NCI-H2107 treated with DMSO at 0.1 percent for 48 hours (cell line): ENCODE measurements around the gene UNCX.
"Not testable (repeated sequence)": the region's sequence is repeated elsewhere in the genome, so short reads cannot be mapped to it uniquely, and the experiment has no call there.

Experiments used
- DNase-seq: peaks from one replicate; lab custom pipeline; 2025; ENCODE audit not compliant: unreplicated experiment; lab: John Stamatoyannopoulos, UW

Gene UNCX

GRCh38 chr7:1232623-1233332 lies at the start of gene UNCX:
Gene UNCX, plus strand, starts transcription at chr7:1232872. Its CDS starts 146 bp downstream, at chr7:1233018.
- no peak for DNase-seq

GRCh38 chr7:1187127-1187526 lies 45.5 kb upstream of the UNCX start:
- no peak for DNase-seq

DNA sequence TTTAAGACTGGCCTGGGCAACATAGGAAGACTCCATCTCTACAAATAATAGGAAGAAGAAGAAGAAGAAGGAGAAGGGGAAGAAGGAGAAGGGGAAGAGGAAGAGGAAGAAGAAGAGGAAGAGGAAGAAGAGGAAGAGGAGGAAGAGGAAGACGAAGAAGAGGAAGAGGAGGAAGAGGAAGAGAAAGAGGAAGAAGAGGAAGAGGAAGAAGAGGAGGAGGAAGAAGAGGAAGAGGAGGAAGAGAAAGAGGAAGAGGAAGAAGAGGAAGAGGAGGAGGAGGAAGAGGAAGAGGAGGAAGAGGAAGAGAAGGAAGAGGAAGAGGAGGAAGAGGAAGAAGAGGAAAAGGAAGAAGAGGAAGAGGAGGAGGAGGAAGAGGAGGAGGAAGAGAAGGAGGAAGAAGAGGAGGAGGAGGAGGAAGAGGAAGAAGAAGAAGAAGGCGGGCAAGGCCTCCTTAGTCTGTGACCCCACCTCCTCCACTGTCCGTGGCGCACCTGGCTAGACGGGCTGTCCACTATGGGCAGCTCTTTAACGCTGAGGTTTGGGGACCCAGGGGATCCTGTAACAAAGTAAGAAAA lies 43.9 kb upstream of the UNCX start:
- no peak for DNase-seq

- no peak for DNase-seq
Observed at GRCh38 chr7:1189986-1190772, 42.5 kb upstream of the UNCX start.

DNA sequence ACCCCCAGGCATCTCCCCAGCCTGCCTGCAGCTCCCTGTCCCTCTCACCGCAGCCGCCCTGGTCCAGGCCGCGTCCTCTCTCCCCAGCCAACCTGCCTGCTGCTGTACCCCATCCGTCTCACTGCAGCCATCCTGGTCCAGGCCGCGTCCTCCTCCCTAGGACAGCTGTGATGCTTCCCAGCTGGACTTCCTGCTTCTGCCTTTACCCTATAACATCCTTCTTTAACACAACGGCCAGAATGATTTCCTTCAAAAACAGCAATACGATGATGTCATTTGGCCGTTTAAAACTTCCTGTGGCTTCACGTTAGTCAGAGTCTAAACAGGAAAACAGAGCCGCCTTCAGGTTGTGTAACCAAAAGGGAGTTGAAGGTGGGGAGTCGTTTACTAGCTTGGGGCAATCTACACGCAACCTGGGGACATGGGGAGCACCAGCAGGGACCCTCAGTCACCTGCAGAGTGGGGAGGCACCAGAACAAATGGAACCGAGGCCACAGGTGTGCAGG lies 40.4 kb upstream of the UNCX start:
- DNase-seq, result no peak

- peak; percentile 23 for DNase-seq
Observed at GRCh38 chr7:1193593-1194424, 38.9 kb upstream of the UNCX start.

GRCh38 chr7:1196441-1196840 lies 36.2 kb upstream of the UNCX start:
- not testable (repeated sequence) for DNase-seq

- DNase-seq, result no peak
Observed at GRCh38 chr7:1196950-1197349, 35.7 kb upstream of the UNCX start.

DNA sequence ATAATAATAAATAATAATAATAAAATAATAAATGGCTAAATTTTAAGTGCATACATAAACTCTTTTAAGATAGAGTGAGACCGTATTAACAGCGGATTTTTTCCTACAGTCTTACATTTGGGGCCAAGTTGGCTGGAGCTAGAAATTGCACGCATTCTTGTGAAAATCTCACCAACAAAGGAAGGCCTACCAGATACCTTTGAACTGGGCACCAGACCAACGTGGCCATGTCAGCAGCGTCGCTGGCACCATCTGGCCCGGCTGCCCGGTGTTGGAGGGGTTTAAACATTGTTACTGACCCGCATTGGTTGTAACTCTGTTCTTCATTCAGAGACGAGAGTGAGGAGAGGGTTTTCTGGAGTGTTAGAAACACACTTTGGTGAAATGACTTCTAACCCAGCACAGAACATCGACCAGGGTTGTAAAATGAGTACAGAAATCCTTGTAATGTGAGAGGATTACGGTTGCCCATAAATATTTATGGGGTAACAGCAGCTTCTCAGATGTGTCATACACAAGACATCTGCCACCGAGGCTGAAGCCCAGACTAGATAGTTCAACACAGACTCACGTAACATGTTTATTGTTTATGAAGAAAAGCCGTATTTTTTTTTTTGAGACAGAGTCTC lies 34.6 kb upstream of the UNCX start:
- DNase-seq, result peak; percentile 18

GRCh38 chr7:1200045-1200444 lies 32.6 kb upstream of the UNCX start:
- DNase-seq, result no peak

DNA sequence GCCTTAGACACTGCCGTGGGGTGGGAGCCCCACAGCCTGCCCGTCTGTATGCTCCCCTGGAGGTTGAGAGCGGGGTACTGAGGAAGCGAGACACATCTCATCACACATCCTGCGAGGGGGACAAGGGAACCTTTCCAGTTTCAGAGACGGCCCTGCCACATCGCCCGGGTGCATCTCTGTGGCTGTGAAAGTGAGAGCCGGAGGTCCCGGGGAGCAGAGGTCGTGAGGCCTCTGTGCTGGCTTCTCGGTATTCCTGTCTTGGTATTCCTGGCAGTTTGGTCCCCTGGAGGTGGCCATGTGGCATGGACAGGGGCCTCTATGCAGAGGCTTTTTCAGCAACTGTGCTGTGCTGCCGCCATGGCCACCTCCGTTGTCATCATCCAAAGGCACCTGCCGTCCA lies 30.8 kb upstream of the UNCX start:
- DNase-seq, result no peak

- DNase-seq, result not testable (repeated sequence)
Observed at GRCh38 chr7:1202914-1203313, 29.8 kb upstream of the UNCX start.

DNA sequence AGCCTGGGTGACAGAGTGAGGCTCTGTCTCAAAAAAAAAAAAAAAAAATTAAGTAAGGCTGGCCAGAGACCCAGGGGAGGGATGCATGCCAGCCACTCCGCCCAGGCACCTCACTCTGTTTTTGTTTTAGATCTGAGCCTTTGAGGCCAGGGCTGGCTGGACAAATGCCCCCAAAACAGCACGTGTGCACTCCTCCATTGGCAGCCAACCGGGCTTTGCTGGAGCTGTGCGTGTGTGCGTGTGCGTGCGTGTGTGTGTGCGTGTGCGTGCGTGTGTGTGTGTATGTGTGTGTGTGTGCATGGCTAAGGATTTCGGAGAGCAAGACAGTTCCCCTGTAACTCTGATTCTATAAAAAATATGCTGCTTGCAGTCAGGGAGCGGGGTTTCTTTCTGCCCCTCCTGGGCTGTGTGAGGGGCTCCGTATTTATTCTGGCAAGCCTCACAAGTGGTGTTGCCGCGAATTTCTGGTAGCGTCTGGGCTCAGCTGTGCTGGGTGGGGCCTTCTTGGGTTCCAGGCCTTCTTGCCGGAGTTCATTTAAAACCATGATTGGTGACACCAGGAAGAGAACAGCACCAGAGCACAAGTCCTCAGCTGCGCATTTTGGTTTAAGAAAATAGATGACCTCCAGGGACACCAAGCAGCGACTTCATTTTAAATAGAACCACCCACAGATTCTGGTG lies 28.1 kb upstream of the UNCX start:
- no peak for DNase-seq

DNA sequence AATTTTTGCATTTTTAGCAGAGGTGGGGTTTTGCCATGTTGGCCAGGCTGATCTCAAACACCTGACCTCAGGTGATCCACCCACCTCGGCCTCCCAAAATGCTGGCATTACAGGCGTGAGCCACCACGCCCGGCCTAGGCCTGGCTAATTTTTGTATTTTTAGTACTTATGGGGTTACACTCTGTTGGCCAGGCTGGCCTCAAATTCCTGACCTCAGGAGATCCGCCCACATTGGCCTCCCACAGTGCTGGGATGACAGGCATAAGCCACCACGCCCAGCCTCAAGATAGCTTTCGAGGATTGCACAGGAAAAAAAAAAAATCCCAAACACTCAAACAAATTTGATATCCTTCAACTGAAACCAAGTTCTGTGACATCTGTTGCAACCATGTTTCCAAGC lies 26.9 kb upstream of the UNCX start:
- not testable (repeated sequence) for DNase-seq

GRCh38 chr7:1209097-1209496 lies 23.6 kb upstream of the UNCX start:
- DNase-seq, result no peak

DNA sequence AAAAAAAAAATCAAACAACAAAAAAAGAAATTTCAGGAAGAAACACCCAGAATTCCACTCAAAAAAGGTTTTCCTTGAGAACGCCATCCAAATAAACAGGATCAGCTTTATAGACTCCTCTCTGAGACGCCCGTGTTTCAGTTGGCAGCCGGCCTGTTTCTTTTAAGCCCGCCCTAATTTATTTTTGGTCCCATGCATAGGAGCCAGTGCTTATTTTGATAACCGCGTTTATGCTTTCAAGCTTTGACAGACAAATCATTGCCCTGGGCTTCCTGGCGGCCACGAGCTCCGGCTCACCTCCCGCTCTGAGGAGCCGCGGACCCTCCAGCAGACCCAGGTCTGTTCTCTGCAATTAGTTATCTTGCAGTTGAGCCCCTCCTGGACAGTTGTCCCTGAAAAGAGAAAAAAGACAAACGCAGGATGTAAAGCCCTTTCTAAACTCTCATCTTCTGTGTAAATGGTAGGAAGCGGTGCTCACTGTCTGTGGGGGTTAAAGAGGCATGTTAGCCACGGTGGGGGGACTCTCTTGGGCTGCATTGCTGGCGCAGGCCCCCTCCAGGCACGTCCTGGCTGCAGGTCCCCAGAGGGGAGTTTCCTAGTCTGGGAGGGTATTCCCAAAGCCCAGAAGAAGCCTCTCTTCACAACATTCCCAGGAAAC lies 22.2 kb upstream of the UNCX start:
- DNase-seq, result no peak

DNA sequence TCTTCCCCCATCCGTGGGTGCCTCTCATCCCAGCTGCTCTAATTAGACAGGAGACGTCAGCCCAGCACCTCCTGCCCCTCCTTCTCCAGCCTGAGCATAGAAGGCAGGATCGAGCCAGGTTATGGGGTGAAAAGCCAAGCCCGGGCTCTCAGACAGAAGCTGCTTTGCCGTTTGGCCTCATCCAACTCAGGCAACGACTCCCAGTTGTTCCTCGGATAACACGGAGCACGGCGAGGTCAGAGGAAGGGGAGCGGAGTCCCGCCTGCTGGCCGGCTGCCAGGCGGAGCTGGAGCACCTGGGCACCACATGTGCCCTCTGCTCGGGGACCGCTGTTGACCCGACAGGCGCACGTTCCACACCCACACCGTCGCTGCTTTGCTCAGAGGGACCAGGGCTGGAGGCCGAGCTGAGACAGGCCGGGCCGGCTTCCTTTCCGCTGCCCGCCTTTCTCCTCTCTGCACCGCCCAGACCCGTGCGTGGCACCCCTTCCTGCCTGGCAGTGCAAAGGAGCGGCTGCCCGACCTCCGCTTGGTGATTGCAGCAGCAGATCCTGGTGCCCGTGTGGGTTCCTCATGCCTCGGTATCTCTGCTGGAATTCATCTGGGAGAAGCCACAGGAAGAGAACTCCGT lies 21.6 kb upstream of the UNCX start:
- DNase-seq, result no peak

GRCh38 chr7:1211611-1212010 lies 21.1 kb upstream of the UNCX start:
- DNase-seq, result no peak

DNA sequence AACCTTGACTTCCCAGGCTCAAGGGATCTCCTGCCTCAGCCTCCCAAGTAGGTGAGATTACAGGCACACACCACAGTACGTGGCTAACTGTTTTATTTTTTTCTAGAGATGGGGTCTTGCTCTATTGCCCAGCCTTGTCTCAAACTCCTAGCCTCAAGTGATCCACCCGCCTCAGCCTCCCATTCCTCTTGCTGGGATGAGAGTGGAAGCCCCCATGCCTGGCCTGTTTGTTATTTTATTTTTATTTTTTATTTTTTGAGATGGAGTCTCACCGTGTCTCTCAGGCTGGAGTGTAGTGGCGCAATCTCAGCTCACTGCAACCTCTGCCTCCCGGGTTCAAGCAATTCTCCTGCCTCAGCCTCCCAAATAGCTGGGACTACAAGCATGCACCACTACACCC lies 20.6 kb upstream of the UNCX start:
- DNase-seq, result not testable (repeated sequence)
